Gastrocnemius medialis (tissue), 4 donors: ENCODE measurements around the gene PRSS8.

Experiments used
- POLR2A ChIP-seq, 2 donors: fragments of 450-650 bp; IDR thresholded peaks; one replicate each; pipeline ENCODE4 v1.6.1; 2017; ENCODE audit warnings: antibody characterized with exemption in 2 of 2, mild to moderate bottlenecking in 2 of 2, moderate library complexity in 2 of 2
- TF ChIP-seq, protein P1 (sequence below), 5 experiments: fragments of 450-650 bp in 3 of 5; fragments of 200-600 bp in 2 of 5; sonication (generic) in 2 of 5; IDR thresholded peaks in 4 of 5; conservative IDR thresholded peaks in 1 of 5; 1 replicate in 4 of 5; 2 replicates in 1 of 5; pipeline ENCODE4 v1.5.1; 2016 to 2019; ENCODE audit warnings: antibody characterized with exemption in 5 of 5, mild to moderate bottlenecking in 3 of 5, moderate library complexity in 3 of 5

DNA sequence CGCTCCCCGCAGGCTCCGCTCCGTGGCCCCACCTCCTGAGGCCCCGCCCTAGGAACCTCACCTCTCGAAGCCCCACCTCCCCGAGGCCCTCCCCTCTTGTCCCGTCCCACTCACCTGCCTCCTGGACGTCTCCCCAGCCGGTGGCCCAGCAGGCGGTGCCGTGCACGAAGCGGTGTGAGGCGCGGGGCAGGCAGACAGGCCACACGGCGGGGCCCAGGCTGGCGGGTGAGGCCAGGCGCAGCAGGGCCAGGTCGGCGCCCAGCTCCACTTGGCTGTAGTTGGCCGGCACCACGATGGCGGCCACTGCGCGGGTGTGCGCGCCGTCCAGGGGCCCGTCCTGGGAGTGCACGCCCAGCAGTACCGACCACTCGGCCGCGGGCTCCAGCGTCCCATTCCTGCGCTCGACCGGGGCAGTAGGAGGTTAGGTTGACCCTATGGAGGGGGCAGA is 12.8 kb upstream of the PRSS8 start:
- TF ChIP-seq, protein P1, sequence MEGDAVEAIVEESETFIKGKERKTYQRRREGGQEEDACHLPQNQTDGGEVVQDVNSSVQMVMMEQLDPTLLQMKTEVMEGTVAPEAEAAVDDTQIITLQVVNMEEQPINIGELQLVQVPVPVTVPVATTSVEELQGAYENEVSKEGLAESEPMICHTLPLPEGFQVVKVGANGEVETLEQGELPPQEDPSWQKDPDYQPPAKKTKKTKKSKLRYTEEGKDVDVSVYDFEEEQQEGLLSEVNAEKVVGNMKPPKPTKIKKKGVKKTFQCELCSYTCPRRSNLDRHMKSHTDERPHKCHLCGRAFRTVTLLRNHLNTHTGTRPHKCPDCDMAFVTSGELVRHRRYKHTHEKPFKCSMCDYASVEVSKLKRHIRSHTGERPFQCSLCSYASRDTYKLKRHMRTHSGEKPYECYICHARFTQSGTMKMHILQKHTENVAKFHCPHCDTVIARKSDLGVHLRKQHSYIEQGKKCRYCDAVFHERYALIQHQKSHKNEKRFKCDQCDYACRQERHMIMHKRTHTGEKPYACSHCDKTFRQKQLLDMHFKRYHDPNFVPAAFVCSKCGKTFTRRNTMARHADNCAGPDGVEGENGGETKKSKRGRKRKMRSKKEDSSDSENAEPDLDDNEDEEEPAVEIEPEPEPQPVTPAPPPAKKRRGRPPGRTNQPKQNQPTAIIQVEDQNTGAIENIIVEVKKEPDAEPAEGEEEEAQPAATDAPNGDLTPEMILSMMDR (IDR thresholded peaks at IDR 0.05 in 4 of 5, conservative IDR thresholded peaks at IDR 0.05 in 1 of 5): no peak
- no peak for TF ChIP-seq POLR2A (IDR thresholded peaks at IDR 0.05)
